Measurements from ENCODE around the gene FRS2. TPM values are rescaled to one million over a fixed set of nuclear protein-coding genes. Genes with fewer than 3 reads are reported as not detected.

FRS2 gene
- total RNA-seq, 1 experiment from 2014 or later: 35.0 TPM

DNA sequence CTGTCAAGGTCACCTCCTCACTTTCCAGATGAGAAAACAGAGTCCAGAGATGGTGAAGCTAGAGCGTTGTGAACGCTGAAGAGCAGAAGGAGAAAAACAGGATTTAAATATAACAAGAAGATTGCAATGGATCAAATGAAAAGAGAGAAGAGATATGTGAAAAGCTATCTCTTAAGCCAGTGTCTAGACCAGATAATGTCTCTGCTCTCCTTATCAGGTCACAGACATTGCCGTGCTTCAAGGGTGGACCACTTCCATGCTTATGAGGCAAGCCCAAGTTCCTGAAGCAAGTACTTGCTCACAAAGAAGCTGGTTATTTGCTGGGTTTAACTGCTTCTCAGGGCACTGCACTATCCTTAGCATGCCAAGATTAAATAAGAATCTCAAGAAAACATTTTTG, 31.6 kb upstream of the FRS2 start:
- Histone ChIP-seq H3K9me3 (ENCODE audit: low read length) (no peaks in the 10 kb centered on the region), H3K4me1 (ENCODE audit: insufficient read depth, low read length) (peaks cover 13% of the 10 kb centered on the region; the same call in 1 of the 2 replicates), H3K79me2 (ENCODE audit: low read length) (no peaks in the 10 kb centered on the region), H3F3A (ENCODE audit: low read length, unreplicated experiment) (no peaks in the 10 kb centered on the region), H3K4me2 (ENCODE audit: low read length) (no peak overlapping the region), H3K9me2 (replicated peaks; ENCODE audit: low read length) (no peaks in the 10 kb centered on the region), H3K9ac (ENCODE audit: low read length) (no peak overlapping the region), H3K27ac (ENCODE audit: low read length) (no peak overlapping the region), H3K4me3 (ENCODE audit: low read length) (no peak overlapping the region), H4K20me1 (ENCODE audit: low read length) (no peaks in the 10 kb centered on the region), H3K27me3 (ENCODE audit: low read length) (no peaks in the 10 kb centered on the region), H2AFZ (ENCODE audit: low read length) (no peak overlapping the region), H3K36me3 (ENCODE audit: low read depth, low read length) (no peaks in the 10 kb centered on the region)
- no TSS peak for BruUV-seq (replicated peaks)
- ChIA-PET CTCF (no interaction called here), POLR2A (ENCODE audit: unreplicated experiment) (no interaction called here)
- DNase-seq: no peak
- ATAC-seq: no peak
- intact Hi-C loops (cut with micrococcal nuclease): no loop called here
- TF ChIP-seq EZH2 (IDR thresholded peaks at IDR 0.05; ENCODE audit: low read length, unreplicated experiment) (no peak), CTCF (conservative IDR thresholded peaks at IDR 0.05; ENCODE audit: low read depth, low read length) (no peak), EZH2phosphoT487 (IDR thresholded peaks at IDR 0.05; ENCODE audit: borderline replicate concordance, low read length) (no peak)

DNA sequence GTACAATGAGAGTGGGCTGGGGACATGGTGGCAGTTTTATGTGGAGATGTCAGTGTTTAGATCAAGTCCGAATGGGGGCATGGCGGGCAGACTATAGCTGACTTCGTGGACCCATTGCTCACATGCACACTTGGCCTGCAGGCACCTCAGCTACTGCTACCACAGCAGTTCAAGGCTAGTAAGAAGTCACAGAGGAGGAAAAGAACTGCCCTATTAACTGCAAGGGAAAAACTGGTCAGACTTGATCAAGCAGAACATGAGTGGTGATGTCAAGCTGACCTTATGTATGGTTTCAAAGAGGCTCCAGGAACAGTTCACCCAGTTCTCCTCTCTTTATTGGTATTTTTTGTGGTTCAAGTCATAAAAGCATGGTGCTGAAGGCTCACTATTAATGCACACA, 30.2 kb upstream of the FRS2 start:
- Histone ChIP-seq H3K4me2 (ENCODE audit: low read length) (no peak overlapping the region), H3K27me3 (ENCODE audit: low read length) (no peaks in the 10 kb centered on the region), H3K4me3 (ENCODE audit: low read length) (no peak overlapping the region), H3K4me1 (ENCODE audit: insufficient read depth, low read length) (peaks cover 13% of the 10 kb centered on the region; the same call in 1 of the 2 replicates), H3K27ac (ENCODE audit: low read length) (no peak overlapping the region), H4K20me1 (ENCODE audit: low read length) (no peaks in the 10 kb centered on the region), H3K9ac (ENCODE audit: low read length) (no peak overlapping the region), H3K9me3 (ENCODE audit: low read length) (no peaks in the 10 kb centered on the region), H3K36me3 (ENCODE audit: low read depth, low read length) (no peaks in the 10 kb centered on the region), H3F3A (ENCODE audit: low read length, unreplicated experiment) (no peaks in the 10 kb centered on the region), H2AFZ (ENCODE audit: low read length) (no peak overlapping the region), H3K79me2 (ENCODE audit: low read length) (no peaks in the 10 kb centered on the region), H3K9me2 (replicated peaks; ENCODE audit: low read length) (no peaks in the 10 kb centered on the region)
- ChIA-PET POLR2A (ENCODE audit: unreplicated experiment) (no interaction called here), CTCF (no interaction called here)
- intact Hi-C loops (cut with micrococcal nuclease): no loop called here
- no peak for TF ChIP-seq EZH2 (IDR thresholded peaks at IDR 0.05; ENCODE audit: low read length, unreplicated experiment)
- TF ChIP-seq EZH2phosphoT487 (IDR thresholded peaks at IDR 0.05; ENCODE audit: borderline replicate concordance, low read length): no peak
- no peak for TF ChIP-seq CTCF (conservative IDR thresholded peaks at IDR 0.05; ENCODE audit: low read depth, low read length)
- DNase-seq (peak; percentile 44), ATAC-seq (no peak)
- no TSS peak for BruUV-seq (replicated peaks)

DNA sequence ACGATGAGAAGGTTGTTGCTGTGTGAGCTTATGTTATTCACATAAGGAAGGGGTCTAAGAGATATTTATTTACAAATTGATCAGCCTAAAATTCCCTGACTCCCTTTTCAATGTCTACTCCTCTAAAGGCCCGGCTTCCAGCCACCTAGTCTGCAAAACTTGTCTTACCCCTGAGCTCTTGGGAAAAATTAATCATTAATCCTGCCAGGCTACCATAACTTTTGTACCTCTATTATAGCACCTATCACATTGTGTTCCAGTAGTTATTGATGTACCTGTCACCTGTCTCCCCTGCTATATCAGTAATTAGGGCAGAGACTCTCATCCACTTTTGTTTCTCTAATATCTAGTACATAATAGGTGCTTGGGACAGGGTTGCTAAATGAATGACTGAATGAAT, 29.3 kb upstream of the FRS2 start:
- Histone ChIP-seq H3K4me1 (ENCODE audit: insufficient read depth, low read length) (peaks cover 13% of the 10 kb centered on the region; the same call in 1 of the 2 replicates), H3K27me3 (ENCODE audit: low read length) (no peaks in the 10 kb centered on the region), H3K79me2 (ENCODE audit: low read length) (no peaks in the 10 kb centered on the region), H3K9me3 (ENCODE audit: low read length) (no peaks in the 10 kb centered on the region), H2AFZ (ENCODE audit: low read length) (no peak overlapping the region), H3K9ac (ENCODE audit: low read length) (no peak overlapping the region), H3K9me2 (replicated peaks; ENCODE audit: low read length) (no peaks in the 10 kb centered on the region), H3K27ac (ENCODE audit: low read length) (no peak overlapping the region), H3F3A (ENCODE audit: low read length, unreplicated experiment) (no peaks in the 10 kb centered on the region), H3K36me3 (ENCODE audit: low read depth, low read length) (no peaks in the 10 kb centered on the region), H3K4me2 (ENCODE audit: low read length) (no peak overlapping the region), H4K20me1 (ENCODE audit: low read length) (no peaks in the 10 kb centered on the region), H3K4me3 (ENCODE audit: low read length) (no peak overlapping the region)
- ChIA-PET POLR2A (ENCODE audit: unreplicated experiment) (no interaction called here), CTCF (no interaction called here)
- intact Hi-C loops (cut with micrococcal nuclease): no loop called here
- DNase-seq: no peak
- ATAC-seq: no peak
- TF ChIP-seq CTCF (conservative IDR thresholded peaks at IDR 0.05; ENCODE audit: low read depth, low read length) (no peak), EZH2 (IDR thresholded peaks at IDR 0.05; ENCODE audit: low read length, unreplicated experiment) (no peak), EZH2phosphoT487 (IDR thresholded peaks at IDR 0.05; ENCODE audit: borderline replicate concordance, low read length) (no peak)
- BruUV-seq (replicated peaks): no TSS peak

All from PC-3 (cell line).